ENCODE data around the gene ADAMTS3.

DNA sequence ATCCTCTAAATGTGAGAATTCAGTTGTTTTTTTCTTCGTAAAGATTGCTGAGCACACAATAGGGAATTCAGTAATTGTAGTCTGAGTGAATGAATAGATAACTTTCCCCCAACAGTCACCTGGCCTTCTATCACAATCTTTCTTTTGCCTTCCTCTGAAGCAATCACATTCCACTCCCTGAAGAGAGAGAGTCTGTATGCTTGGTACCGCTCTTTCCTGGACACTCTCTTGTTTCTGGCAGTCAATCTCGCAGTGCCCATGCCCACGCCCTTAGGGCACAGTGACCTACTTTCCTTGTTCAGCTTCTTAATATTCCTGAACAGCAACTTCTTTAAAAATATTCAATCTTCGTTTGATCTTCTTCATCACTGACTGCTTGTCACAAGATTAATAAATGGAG is 255.9 kb downstream of the ADAMTS3 start:
- TF ChIP-seq CEBPB (IDR thresholded peaks at IDR 0.05) (peak; percentile 43; the same call in 1 of the 2 replicates), TAF1 (IDR thresholded peaks at IDR 0.05; ENCODE audit: low read depth) (no peak), ZBTB7A (IDR thresholded peaks at IDR 0.05; ENCODE audit: low read depth) (no peak), TEAD4 (IDR thresholded peaks at IDR 0.05) (peak; percentile 30; the same call in 1 of the 2 replicates), MAX (IDR thresholded peaks at IDR 0.05) (no peak), CREB1 (IDR thresholded peaks at IDR 0.05; ENCODE audit: low read depth) (no peak), RAD21 (IDR thresholded peaks at IDR 0.05; ENCODE audit: low read depth) (no peak), EP300 (IDR thresholded peaks at IDR 0.05; ENCODE audit: borderline replicate concordance) (no peak), YY1 (IDR thresholded peaks at IDR 0.05; ENCODE audit: low read depth) (no peak)
- TF ChIP-seq, protein P1, sequence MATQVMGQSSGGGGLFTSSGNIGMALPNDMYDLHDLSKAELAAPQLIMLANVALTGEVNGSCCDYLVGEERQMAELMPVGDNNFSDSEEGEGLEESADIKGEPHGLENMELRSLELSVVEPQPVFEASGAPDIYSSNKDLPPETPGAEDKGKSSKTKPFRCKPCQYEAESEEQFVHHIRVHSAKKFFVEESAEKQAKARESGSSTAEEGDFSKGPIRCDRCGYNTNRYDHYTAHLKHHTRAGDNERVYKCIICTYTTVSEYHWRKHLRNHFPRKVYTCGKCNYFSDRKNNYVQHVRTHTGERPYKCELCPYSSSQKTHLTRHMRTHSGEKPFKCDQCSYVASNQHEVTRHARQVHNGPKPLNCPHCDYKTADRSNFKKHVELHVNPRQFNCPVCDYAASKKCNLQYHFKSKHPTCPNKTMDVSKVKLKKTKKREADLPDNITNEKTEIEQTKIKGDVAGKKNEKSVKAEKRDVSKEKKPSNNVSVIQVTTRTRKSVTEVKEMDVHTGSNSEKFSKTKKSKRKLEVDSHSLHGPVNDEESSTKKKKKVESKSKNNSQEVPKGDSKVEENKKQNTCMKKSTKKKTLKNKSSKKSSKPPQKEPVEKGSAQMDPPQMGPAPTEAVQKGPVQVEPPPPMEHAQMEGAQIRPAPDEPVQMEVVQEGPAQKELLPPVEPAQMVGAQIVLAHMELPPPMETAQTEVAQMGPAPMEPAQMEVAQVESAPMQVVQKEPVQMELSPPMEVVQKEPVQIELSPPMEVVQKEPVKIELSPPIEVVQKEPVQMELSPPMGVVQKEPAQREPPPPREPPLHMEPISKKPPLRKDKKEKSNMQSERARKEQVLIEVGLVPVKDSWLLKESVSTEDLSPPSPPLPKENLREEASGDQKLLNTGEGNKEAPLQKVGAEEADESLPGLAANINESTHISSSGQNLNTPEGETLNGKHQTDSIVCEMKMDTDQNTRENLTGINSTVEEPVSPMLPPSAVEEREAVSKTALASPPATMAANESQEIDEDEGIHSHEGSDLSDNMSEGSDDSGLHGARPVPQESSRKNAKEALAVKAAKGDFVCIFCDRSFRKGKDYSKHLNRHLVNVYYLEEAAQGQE (IDR thresholded peaks at IDR 0.05; ENCODE audit: low read depth): no peak
- TF ChIP-seq, protein P2, sequence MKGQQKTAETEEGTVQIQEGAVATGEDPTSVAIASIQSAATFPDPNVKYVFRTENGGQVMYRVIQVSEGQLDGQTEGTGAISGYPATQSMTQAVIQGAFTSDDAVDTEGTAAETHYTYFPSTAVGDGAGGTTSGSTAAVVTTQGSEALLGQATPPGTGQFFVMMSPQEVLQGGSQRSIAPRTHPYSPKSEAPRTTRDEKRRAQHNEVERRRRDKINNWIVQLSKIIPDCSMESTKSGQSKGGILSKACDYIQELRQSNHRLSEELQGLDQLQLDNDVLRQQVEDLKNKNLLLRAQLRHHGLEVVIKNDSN (IDR thresholded peaks at IDR 0.05): no peak
